Measurements from ENCODE around the gene PACC1. TPM values are rescaled to one million over a fixed set of nuclear protein-coding genes. Genes with fewer than 3 reads are reported as not detected.

The PACC1 gene
- total RNA-seq, 3 donors from 2014 or later = 2.7 to 6.2 (median 4.2) TPM

GRCh38 chr1:212367474-212368072 lies 47.1 kb downstream of the PACC1 start:
- intact Hi-C loops (cut with DNase I; ENCODE audit: low total_unique reads) = loop anchor here (10.0 kb wide), 1 partner anchor 53 kb away; no protein-coding TSS in a partner anchor
- Histone ChIP-seq H3K4me3 (no peak overlapping the region), H3K4me1 (no peaks in the 10 kb centered on the region), H3K9me3 (no peaks in the 10 kb centered on the region), H3K27me3 (no peaks in the 10 kb centered on the region), H3K27ac (no peak overlapping the region), H3K36me3 (no peaks in the 10 kb centered on the region)
- DNase-seq (ENCODE audit: low spot score in 2 of 2) = no peak
- no peak for TF ChIP-seq POLR2AphosphoS5 (IDR thresholded peaks at IDR 0.05)
- no peak for TF ChIP-seq POLR2A (IDR thresholded peaks at IDR 0.05)
- no peak for TF ChIP-seq CTCF (IDR thresholded peaks at IDR 0.05)

DNA sequence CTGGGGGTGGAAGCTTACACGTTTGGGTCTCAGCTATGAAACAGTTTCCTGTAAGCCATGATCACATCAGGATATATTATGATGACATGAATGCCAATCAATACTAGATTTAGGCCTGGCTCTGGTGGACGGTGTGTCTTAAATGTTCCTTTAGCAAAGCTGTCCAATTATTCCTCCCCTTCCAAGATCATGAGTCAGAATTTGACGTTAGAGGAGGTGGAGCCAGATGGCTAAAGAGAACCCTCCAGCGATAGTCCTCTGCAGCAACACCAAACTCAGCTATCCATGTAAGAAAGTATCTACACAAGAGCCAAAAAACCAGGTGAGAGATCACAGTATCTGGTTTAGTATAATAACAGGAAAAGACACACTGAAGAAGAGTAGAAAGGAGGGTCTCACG lies 47.8 kb downstream of the PACC1 start:
- H3K4me1 ChIP-seq = no peaks in the 10 kb centered on the region
- no peak overlapping the region for H3K4me3 ChIP-seq
- no peaks in the 10 kb centered on the region for H3K9me3 ChIP-seq
- no peaks in the 10 kb centered on the region for H3K27me3 ChIP-seq
- intact Hi-C loops (cut with DNase I; ENCODE audit: low total_unique reads) = loop anchor here (10.0 kb wide), 1 partner anchor 52 kb away; no protein-coding TSS in a partner anchor
- H3K27ac ChIP-seq = no peak overlapping the region
- DNase-seq (ENCODE audit: low spot score in 2 of 2) = no peak
- no peaks in the 10 kb centered on the region for H3K36me3 ChIP-seq
- no peak for TF ChIP-seq CTCF (IDR thresholded peaks at IDR 0.05)
- no peak for TF ChIP-seq POLR2AphosphoS5 (IDR thresholded peaks at IDR 0.05)

GRCh38 chr1:212364985-212365384 lies 49.7 kb downstream of the PACC1 start:
- Histone ChIP-seq H3K27ac (no peak overlapping the region), H3K36me3 (peaks cover 5% of the 10 kb centered on the region)
- intact Hi-C loops (cut with DNase I; ENCODE audit: low total_unique reads) = loop anchor here (10.0 kb wide), 1 partner anchor 50 kb away; no protein-coding TSS in a partner anchor

DNA sequence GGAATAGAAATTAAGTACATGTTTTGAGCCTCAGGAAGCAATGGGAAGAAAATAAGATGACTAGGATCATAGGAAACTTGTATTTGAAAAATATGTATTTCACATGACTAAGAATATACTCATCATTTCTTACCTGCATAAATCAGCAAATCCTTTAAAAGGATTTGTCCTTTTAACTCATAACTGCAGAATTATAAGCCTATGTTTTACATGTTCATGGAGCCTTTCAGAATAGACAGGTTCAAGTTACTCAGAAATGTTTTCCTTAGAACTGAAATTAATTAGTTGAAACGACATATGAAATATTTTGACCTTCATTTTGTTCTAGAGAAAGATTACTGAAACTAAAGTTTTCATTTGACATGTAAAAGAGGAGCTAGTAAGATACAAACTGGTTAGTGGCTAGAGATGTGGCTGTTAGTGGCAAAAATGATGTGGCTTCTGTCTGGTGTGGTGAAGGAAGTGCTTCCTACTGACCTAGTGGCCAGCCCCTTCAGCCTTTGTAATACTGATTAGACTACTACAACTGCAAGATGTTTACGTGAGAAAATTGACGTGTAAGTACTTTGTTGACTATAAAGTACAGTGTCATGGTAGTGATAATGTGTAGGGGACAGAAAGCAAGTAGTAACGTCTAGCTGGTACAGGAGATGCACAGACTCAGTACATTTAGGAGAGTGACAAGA lies 54.7 kb downstream of the PACC1 start:
- intact Hi-C loops (cut with DNase I; ENCODE audit: low total_unique reads) = loop anchor here (10.0 kb wide), 1 partner anchor 45 kb away; no protein-coding TSS in a partner anchor
- Histone ChIP-seq H3K27me3 (no peaks in the 10 kb centered on the region), H3K4me3 (no peak overlapping the region), H3K9me3 (no peaks in the 10 kb centered on the region), H3K4me1 (no peaks in the 10 kb centered on the region), H3K36me3 (peaks cover 7% of the 10 kb centered on the region), H3K27ac (no peak overlapping the region)
- no peak for TF ChIP-seq CTCF (IDR thresholded peaks at IDR 0.05)
- no peak for TF ChIP-seq POLR2A (IDR thresholded peaks at IDR 0.05)
- TF ChIP-seq POLR2AphosphoS5 (IDR thresholded peaks at IDR 0.05) = no peak
- no peak for DNase-seq (ENCODE audit: low spot score in 2 of 2)

More at GRCh38 chr1:212364985-212365384, 49.7 kb downstream of the PACC1 start:
- Histone ChIP-seq H3K27me3 (no peaks in the 10 kb centered on the region), H3K9me3 (no peaks in the 10 kb centered on the region), H3K4me1 (no peaks in the 10 kb centered on the region), H3K4me3 (no peak overlapping the region)
- TF ChIP-seq CTCF (IDR thresholded peaks at IDR 0.05) (no peak), POLR2AphosphoS5 (IDR thresholded peaks at IDR 0.05) (no peak), POLR2A (IDR thresholded peaks at IDR 0.05) (no peak)
- no peak for DNase-seq (ENCODE audit: low spot score in 2 of 2)

Data from breast epithelium (tissue), 4 donors.